ENCODE results near the gene FUT7. TPM values are rescaled to one million over a fixed set of nuclear protein-coding genes. Genes with fewer than 3 reads are reported as not detected.

Gene FUT7
- total RNA-seq, 1 experiment from 2014 or later: not detected

GRCh38 chr9:137030006-137030405 is 1.9 kb downstream of the FUT7 start:
- Mint-ChIP-seq H3K9me3 (no peaks in the 10 kb centered on the region), H3K4me3 (no peak overlapping the region), H3K4me1 (peaks cover 0 to 8% of the 10 kb centered on the region in 2 experiments; a peak in 2 of 4 replicates), H3K36me3 (ENCODE audit: insufficient read depth in 1 of 3, low read depth in 3 of 3) (no peaks in the 10 kb centered on the region), H3K27me3 (ENCODE audit: low read depth) (peaks cover 41% of the 10 kb centered on the region), H3K27ac (no peak overlapping the region)
- Histone ChIP-seq H3K9me3 (ENCODE audit: control insufficient read depth, low read depth, low read length) (no peaks in the 10 kb centered on the region), H3K56ac (ENCODE audit: insufficient read length, low read depth, low read length) (no peak overlapping the region), H4K5ac (ENCODE audit: insufficient read length, low read depth, low read length) (no peak overlapping the region), H2BK20ac (ENCODE audit: low read depth, low read length, poor library complexity, severe bottlenecking) (no peak overlapping the region), H3K4me1 (ENCODE audit: insufficient read depth, low read length) (no peaks in the 10 kb centered on the region), H3K9ac (ENCODE audit: extremely low read depth, insufficient read length, low read length) (no peak overlapping the region), H4K8ac (replicated peaks; ENCODE audit: insufficient read length, low read depth, low read length) (no peak overlapping the region), H3K79me1 (ENCODE audit: insufficient read depth, low read depth, low read length, poor library complexity, severe bottlenecking) (no peaks in the 10 kb centered on the region), H3K79me2 (ENCODE audit: insufficient read depth, low read length) (no peaks in the 10 kb centered on the region), H3K14ac (ENCODE audit: insufficient read depth, low read length) (no peak overlapping the region), H2BK120ac (ENCODE audit: low read depth, low read length, poor library complexity, severe bottlenecking) (no peak overlapping the region), H2BK15ac (ENCODE audit: low read depth, low read length) (no peak overlapping the region), H2AFZ (ENCODE audit: low read length) (no peak overlapping the region), H4K20me1 (ENCODE audit: control insufficient read depth, insufficient read depth, insufficient read length) (peaks cover 2% of the 10 kb centered on the region), H3K27ac (ENCODE audit: insufficient read length, low read depth, low read length) (no peak overlapping the region), H3K4me2 (ENCODE audit: insufficient read depth, insufficient read length, low read length) (no peak overlapping the region), H3T11ph (ENCODE audit: low read length) (no peak overlapping the region), H3K4ac (ENCODE audit: low read depth, low read length) (no peak overlapping the region), H2BK5ac (ENCODE audit: insufficient read length, low read length) (no peak overlapping the region), H2BK12ac (ENCODE audit: insufficient read length, low read depth, low read length) (no peak overlapping the region), H3K23me2 (ENCODE audit: insufficient read length, low read depth, low read length, poor library complexity, severe bottlenecking) (peaks cover 9% of the 10 kb centered on the region), H3K18ac (ENCODE audit: insufficient read length, low read depth, low read length) (no peak overlapping the region), H2AK5ac (ENCODE audit: insufficient read length, low read length) (no peak overlapping the region), H4K91ac (ENCODE audit: insufficient read length, low read depth, low read length) (no peak overlapping the region), H3K27me3 (ENCODE audit: insufficient read depth, low read length) (no peaks in the 10 kb centered on the region), H3K23ac (ENCODE audit: insufficient read length, low read depth, low read length) (no peak overlapping the region)
- no peak for TF ChIP-seq CTCF (conservative IDR thresholded peaks at IDR 0.05)
- DNase-seq: no peak
- WGBS (ENCODE audit: extremely low coverage, insufficient read length, low lambda C conversion rate): no CpG with 5 or more reads among the region's 15 CpGs

Measured in H9 (cell line).